DOHH2 (cell line): ENCODE data around the gene KRT31.
"Not testable (repeated sequence)": the region's sequence is repeated elsewhere in the genome, so short reads cannot be mapped to it uniquely, and the experiment has no call there.

Experiments used
- EZH2phosphoT487 ChIP-seq: fragments of 200-600 bp; sonication (generic); IDR thresholded peaks from 2 replicates; pipeline ENCODE4 v1.6.1; 2017; ENCODE audit warnings: borderline replicate concordance, mild to moderate bottlenecking, antibody characterized with exemption, low read length, moderate library complexity, mixed read lengths
- TF ChIP-seq, protein P1 (sequence below): fragments of 200-600 bp; sonication (generic); IDR thresholded peaks from one replicate; pipeline ENCODE4 v1.5.1; 2014; ENCODE audit warnings: antibody characterized with exemption, mild to moderate bottlenecking, low read depth, low read length; ENCODE audit not compliant: poor library complexity, severe bottlenecking

DNA sequence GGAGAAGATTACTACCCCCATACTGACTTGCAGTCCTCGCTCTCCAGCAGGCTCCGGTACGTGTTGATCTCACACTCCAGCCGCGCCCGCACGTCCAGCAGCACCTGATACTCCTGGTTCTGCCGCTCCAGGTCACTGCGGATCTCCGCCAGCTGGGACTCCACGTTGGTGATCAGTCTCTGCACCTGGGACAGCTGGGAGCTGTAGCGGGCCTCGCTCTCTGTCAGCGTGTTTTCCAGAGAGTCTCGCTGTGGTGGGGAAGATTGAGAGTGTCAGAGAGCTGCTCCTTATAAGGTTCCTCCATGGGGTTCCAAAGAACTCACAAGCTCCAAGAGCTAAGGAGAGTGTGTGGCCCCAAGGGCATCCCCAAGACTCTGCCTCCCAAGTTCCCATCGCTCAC lies 51.0 kb downstream of the KRT31 start:
- TF ChIP-seq, protein P1, sequence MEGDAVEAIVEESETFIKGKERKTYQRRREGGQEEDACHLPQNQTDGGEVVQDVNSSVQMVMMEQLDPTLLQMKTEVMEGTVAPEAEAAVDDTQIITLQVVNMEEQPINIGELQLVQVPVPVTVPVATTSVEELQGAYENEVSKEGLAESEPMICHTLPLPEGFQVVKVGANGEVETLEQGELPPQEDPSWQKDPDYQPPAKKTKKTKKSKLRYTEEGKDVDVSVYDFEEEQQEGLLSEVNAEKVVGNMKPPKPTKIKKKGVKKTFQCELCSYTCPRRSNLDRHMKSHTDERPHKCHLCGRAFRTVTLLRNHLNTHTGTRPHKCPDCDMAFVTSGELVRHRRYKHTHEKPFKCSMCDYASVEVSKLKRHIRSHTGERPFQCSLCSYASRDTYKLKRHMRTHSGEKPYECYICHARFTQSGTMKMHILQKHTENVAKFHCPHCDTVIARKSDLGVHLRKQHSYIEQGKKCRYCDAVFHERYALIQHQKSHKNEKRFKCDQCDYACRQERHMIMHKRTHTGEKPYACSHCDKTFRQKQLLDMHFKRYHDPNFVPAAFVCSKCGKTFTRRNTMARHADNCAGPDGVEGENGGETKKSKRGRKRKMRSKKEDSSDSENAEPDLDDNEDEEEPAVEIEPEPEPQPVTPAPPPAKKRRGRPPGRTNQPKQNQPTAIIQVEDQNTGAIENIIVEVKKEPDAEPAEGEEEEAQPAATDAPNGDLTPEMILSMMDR: not testable (repeated sequence)
- not testable (repeated sequence) for TF ChIP-seq EZH2phosphoT487
